ENCODE data around the gene GTPBP3. TPM values are rescaled to one million over a fixed set of nuclear protein-coding genes. Genes with fewer than 3 reads are reported as not detected.
"Not testable (repeated sequence)": the region's sequence is repeated elsewhere in the genome, so short reads cannot be mapped to it uniquely, and the experiment has no call there.

The GTPBP3 gene
- total and polyA plus RNA-seq, 2 of the 8 experiments (the other 6 are each of a cell fraction or from before 2014, with no cell fraction given): 30.4 to 56.0 TPM

DNA sequence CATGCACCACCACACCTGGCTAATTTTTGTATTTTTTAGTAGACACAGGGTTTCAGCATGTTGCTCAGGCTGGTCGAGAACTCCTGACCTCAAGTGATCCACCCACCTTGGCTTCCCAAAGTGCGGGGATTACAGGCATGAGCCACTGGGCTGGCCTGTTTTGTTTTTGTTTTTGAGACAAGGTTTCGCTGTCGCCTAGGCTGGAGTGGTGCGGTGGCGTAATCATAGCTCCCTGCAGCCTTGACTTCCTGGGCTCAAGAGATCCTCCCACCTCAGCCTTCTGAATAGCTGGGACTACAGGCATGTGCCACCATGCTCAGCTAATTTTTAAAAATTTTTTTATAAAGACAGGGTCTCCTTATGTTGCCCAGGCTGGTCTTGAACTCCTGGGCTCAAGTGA, 41.8 kb upstream of the GTPBP3 start:
- FAIRE-seq; H2AK5ac ChIP-seq (ENCODE audit: low read depth, low read length); H2BK120ac ChIP-seq (replicated peaks; ENCODE audit: low read depth, low read length); H3K9me3 ChIP-seq (ENCODE audit: insufficient read depth in 2 of 2, low read depth in 1 of 2, low read length in 1 of 2); H2BK15ac ChIP-seq (ENCODE audit: low read length); H2BK12ac ChIP-seq (ENCODE audit: low read depth, low read length); H3K14ac ChIP-seq (ENCODE audit: insufficient read length); H3K79me1 ChIP-seq (ENCODE audit: low read depth, low read length); H4K5ac ChIP-seq (ENCODE audit: insufficient read length, low read depth, low read length); H3K4ac ChIP-seq (replicated peaks; ENCODE audit: insufficient read length, low read depth, low read length); H3K23me2 ChIP-seq (ENCODE audit: low read depth, low read length); H3K27me3 ChIP-seq (replicated peaks in 1 of 4; ENCODE audit: control insufficient read depth in 3 of 4, extremely low read depth in 1 of 4, insufficient read depth in 3 of 4, low read length in 3 of 4); H2BK5ac ChIP-seq (ENCODE audit: low read depth, low read length); H3K56ac ChIP-seq (replicated peaks; ENCODE audit: insufficient read length, low read depth, low read length); H2BK20ac ChIP-seq (ENCODE audit: low read length); H3K9ac ChIP-seq (replicated peaks in 1 of 4; ENCODE audit: extremely low read depth in 1 of 4, low read depth in 3 of 4, low read length in 3 of 4); H3K79me2 ChIP-seq (ENCODE audit: control insufficient read depth in 1 of 2, insufficient read depth in 2 of 2, low read length in 2 of 2); H3K23ac ChIP-seq (ENCODE audit: insufficient read length); H3K4me2 ChIP-seq (ENCODE audit: insufficient read depth in 1 of 2, low read depth in 2 of 2, low read length in 2 of 2); H2AFZ ChIP-seq (ENCODE audit: low read length); H4K20me1 ChIP-seq (replicated peaks in 1 of 2; ENCODE audit: control insufficient read depth in 1 of 2, insufficient read depth in 2 of 2, low read length in 2 of 2); H4K8ac ChIP-seq (ENCODE audit: extremely low read depth, insufficient read depth, low read length); H3K4me1 ChIP-seq (replicated peaks in 1 of 4; ENCODE audit: control insufficient read depth in 3 of 4, insufficient read depth in 4 of 4, low read length in 3 of 4); DNase-seq (ENCODE audit: low read depth in 1 of 2, low spot score in 2 of 2); H3K18ac ChIP-seq (ENCODE audit: extremely low read depth, low read length); H4K91ac ChIP-seq (replicated peaks; ENCODE audit: insufficient read length, low read length); H3K27ac ChIP-seq (ENCODE audit: low read depth, low read length); H3K4me3 ChIP-seq (ENCODE audit: extremely low read depth in 1 of 4, insufficient read depth in 2 of 4, low read depth in 3 of 4, low read length in 4 of 4): not testable (repeated sequence)
- ChIA-PET POLR2A (ENCODE audit: partially characterized antibody) (interaction anchor here (1.1 to 2.3 kb wide), 4 partner anchors 10 to 68 kb away, joined by 4 to 9 read pairs (median 5); partner anchors contain the start of gene MRPL34), CTCF (ENCODE audit: partially characterized antibody) (interaction anchor here (1.5 to 2.2 kb wide), 4 partner anchors 10 to 31 kb away, joined by 4 to 12 read pairs (median 8); partner anchors contain the start of genes ANKLE1 and MRPL34)
- WGBS, 2 experiments (ENCODE audit: extremely low coverage in 1 of 2, insufficient coverage in 1 of 2, insufficient read length in 1 of 2, insufficient replicate concordance in 2 of 2, low coverage in 1 of 2, low lambda C conversion rate in 2 of 2, missing lambda C conversion rate in 1 of 2): 94% methylated on average over 6 of the region's 6 CpGs; no CpG with 5 or more reads in 1 of the 2 experiments
- H3K36me3 ChIP-seq (ENCODE audit: control insufficient read depth in 2 of 4, insufficient read depth in 4 of 4, low read length in 3 of 4): peaks cover 0 to 14% (median 7%) of the 10 kb centered on the region in 4 experiments; a peak in 4 of 8 replicates
